Urinary bladder (tissue), 4 donors: ENCODE data around the gene ST8SIA6. TPM values are rescaled to one million over a fixed set of nuclear protein-coding genes. Genes with fewer than 3 reads are reported as not detected.

Experiments used
- DNase-seq: peaks from one replicate; pipeline ENCODE4 v3.0.0-alpha.2; 2015; ENCODE audit errors: extremely low spot score
- H3K27ac ChIP-seq: one replicate; pipeline ENCODE4 v1.5.1; 2013; ENCODE audit warnings: low read depth, mild to moderate bottlenecking, moderate library complexity
- H3K36me3 ChIP-seq: one replicate; pipeline ENCODE4 v1.6.1; 2013; ENCODE audit warnings: mild to moderate bottlenecking, moderate library complexity; ENCODE audit not compliant: insufficient read depth
- H3K4me1 ChIP-seq: one replicate; pipeline ENCODE4 v1.6.1; 2013; ENCODE audit warnings: mild to moderate bottlenecking, moderate library complexity; ENCODE audit not compliant: insufficient read depth
- H3K4me3 ChIP-seq: one replicate; pipeline ENCODE4 v1.5.1; 2013; ENCODE audit warnings: low read depth, low read length
- WGBS: extraction: QIAGEN DNeasy Blood & Tissue Kit; methylation state at CpG from one replicate; pipeline ENCODE4 v1.1.7; 2013; 5-methylcytosine and 5-hydroxymethylcytosine counted together
- polyA plus RNA-seq: library from polyadenylated mRNA; stranded (reverse); fragments of 200-250 nt; gene quantifications from one replicate; pipeline ENCODE4 v1.2.3, GENCODE V29; 2013
- total RNA-seq: library from RNA; depleted of rRNA; stranded (reverse); fragments of >200 nt; gene quantifications from one replicate; pipeline ENCODE4 v1.2.3, GENCODE V29; 2014
- donor health status: healthy with polysubstance abuse.
- donor health status: healthy.

Gene ST8SIA6
- total and polyA plus RNA-seq, 2 donors: 0.79 to 3.7 TPM

GRCh38 chr10:17473228-17473950 lies 19.0 kb upstream of the ST8SIA6 start:
- no peak for DNase-seq
- no peak overlapping the region for H3K4me3 ChIP-seq
- H3K27ac ChIP-seq: no peak overlapping the region
- no peaks in the 10 kb centered on the region for H3K4me1 ChIP-seq
- WGBS: 57% methylated on average over 11 of the region's 11 CpGs
- H3K36me3 ChIP-seq: no peaks in the 10 kb centered on the region

- DNase-seq: no peak
- Histone ChIP-seq H3K27ac (no peak overlapping the region), H3K4me1 (no peaks in the 10 kb centered on the region), H3K36me3 (no peaks in the 10 kb centered on the region), H3K4me3 (no peak overlapping the region)
- 78% methylated on average over 3 of the region's 3 CpGs for WGBS
Observed at GRCh38 chr10:17472481-17473227, 18.3 kb upstream of the ST8SIA6 start.

GRCh38 chr10:17470246-17470645 lies 15.9 kb upstream of the ST8SIA6 start:
- H3K27ac ChIP-seq: no peak overlapping the region
- no peaks in the 10 kb centered on the region for H3K4me1 ChIP-seq
- WGBS: 93% methylated on average over 5 of the region's 5 CpGs
- H3K4me3 ChIP-seq: no peak overlapping the region
- DNase-seq: no peak
- no peaks in the 10 kb centered on the region for H3K36me3 ChIP-seq

GRCh38 chr10:17465328-17466125 lies 11.1 kb upstream of the ST8SIA6 start:
- WGBS: 77% methylated on average over 5 of the region's 5 CpGs
- no peak overlapping the region for H3K4me3 ChIP-seq
- H3K4me1 ChIP-seq: no peaks in the 10 kb centered on the region
- no peak overlapping the region for H3K27ac ChIP-seq
- no peak for DNase-seq
- no peaks in the 10 kb centered on the region for H3K36me3 ChIP-seq

GRCh38 chr10:17464545-17464944 lies 10.2 kb upstream of the ST8SIA6 start:
- 82% methylated on average over 5 of the region's 5 CpGs for WGBS
- no peak for DNase-seq
- H3K4me3 ChIP-seq: no peak overlapping the region
- no peak overlapping the region for H3K27ac ChIP-seq
- no peaks in the 10 kb centered on the region for H3K4me1 ChIP-seq
- no peaks in the 10 kb centered on the region for H3K36me3 ChIP-seq

- Histone ChIP-seq H3K4me3 (no peak overlapping the region), H3K27ac (no peak overlapping the region)
- no peak for DNase-seq
Observed at GRCh38 chr10:17460756-17461155, 6.4 kb upstream of the ST8SIA6 start.

GRCh38 chr10:17457083-17457482 lies 2.7 kb upstream of the ST8SIA6 start:
- 93% methylated on average over 2 of the region's 2 CpGs for WGBS
- Histone ChIP-seq H3K27ac (no peak overlapping the region), H3K36me3 (no peaks in the 10 kb centered on the region), H3K4me1 (no peaks in the 10 kb centered on the region), H3K4me3 (no peak overlapping the region)
- no peak for DNase-seq

More at GRCh38 chr10:17460756-17461155, 6.4 kb upstream of the ST8SIA6 start:
- Histone ChIP-seq H3K4me1 (no peaks in the 10 kb centered on the region), H3K36me3 (no peaks in the 10 kb centered on the region)

- whole genome bisulfite sequencing: 93% methylated on average over 2 of the region's 2 CpGs
- H3K36me3 ChIP-seq: no peaks in the 10 kb centered on the region
- H3K27ac ChIP-seq: no peak overlapping the region
- DNase-seq: no peak
- H3K4me3 ChIP-seq: no peak overlapping the region
- no peaks in the 10 kb centered on the region for H3K4me1 ChIP-seq
Observed at GRCh38 chr10:17456032-17456548, 1.7 kb upstream of the ST8SIA6 start.

GRCh38 chr10:17455015-17455520 lies 673 bp upstream of the ST8SIA6 start:
- no peak overlapping the region for H3K27ac ChIP-seq
- H3K4me3 ChIP-seq: no peak overlapping the region
- DNase-seq: no peak
- no peaks in the 10 kb centered on the region for H3K36me3 ChIP-seq
- H3K4me1 ChIP-seq: no peaks in the 10 kb centered on the region
- 94% methylated on average over 2 of the region's 2 CpGs for WGBS

- WGBS: 1% methylated on average over 66 of the region's 66 CpGs
- no peaks in the 10 kb centered on the region for H3K4me1 ChIP-seq
- no peaks in the 10 kb centered on the region for H3K36me3 ChIP-seq
- peak overlapping the region; percentile 51 for H3K4me3 ChIP-seq
- no peak for DNase-seq
- no peak overlapping the region for H3K27ac ChIP-seq
Observed at GRCh38 chr10:17453373-17454091, 863 bp downstream of the ST8SIA6 start.

GRCh38 chr10:17453035-17453372 lies 1.4 kb downstream of the ST8SIA6 start:
- Histone ChIP-seq H3K4me1 (no peaks in the 10 kb centered on the region), H3K4me3 (peak overlapping the region; percentile 51), H3K27ac (no peak overlapping the region), H3K36me3 (no peaks in the 10 kb centered on the region)
- WGBS: 14% methylated on average over 7 of the region's 7 CpGs
- no peak for DNase-seq

GRCh38 chr10:17452060-17452841 lies 2.1 kb downstream of the ST8SIA6 start:
- Histone ChIP-seq H3K27ac (no peak overlapping the region), H3K4me3 (no peak overlapping the region), H3K36me3 (no peaks in the 10 kb centered on the region), H3K4me1 (no peaks in the 10 kb centered on the region)
- DNase-seq: no peak
- 46% methylated on average over 6 of the region's 6 CpGs for WGBS
